HTERT RPE-1 (cell line): ENCODE measurements around the gene SVIL.
"Not testable (repeated sequence)": the region's sequence is repeated elsewhere in the genome, so short reads cannot be mapped to it uniquely, and the experiment has no call there.

Experiments
- in situ Hi-C: fragments of 300-500 bp; cut with MboI; formaldehyde crosslinking; loops from 4 replicates; pipeline ENCODE4 v1.14.3; 2020; ENCODE audit warnings: low sequenced_read_pairs

The SVIL gene

GRCh38 chr10:29579455-29579970 is 55.3 kb downstream of the SVIL start:
- in situ Hi-C loops, result no loop called here

GRCh38 chr10:29578457-29578856 is 56.3 kb downstream of the SVIL start:
- in situ Hi-C loops, result no loop called here

GRCh38 chr10:29576681-29577080 is 58.1 kb downstream of the SVIL start:
- in situ Hi-C loops, result no loop called here

GRCh38 chr10:29575098-29575455 is 59.7 kb downstream of the SVIL start:
- in situ Hi-C loops, result no loop called here

- in situ Hi-C loops, result not testable (repeated sequence)
Measured at GRCh38 chr10:29574212-29575097, 60.3 kb downstream of the SVIL start.

GRCh38 chr10:29570248-29570647 is 64.5 kb downstream of the SVIL start:
- in situ Hi-C loops, result not testable (repeated sequence)

GRCh38 chr10:29569795-29570194 is 65.0 kb downstream of the SVIL start:
- in situ Hi-C loops, result no loop called here

GRCh38 chr10:29567003-29567402 is 67.8 kb downstream of the SVIL start:
- in situ Hi-C loops, result no loop called here

- in situ Hi-C loops, result not testable (repeated sequence)
Measured at GRCh38 chr10:29566209-29566608, 68.6 kb downstream of the SVIL start.

- in situ Hi-C loops, result no loop called here
Measured at GRCh38 chr10:29563420-29564035, 71.2 kb downstream of the SVIL start.

GRCh38 chr10:29563006-29563405 is 71.8 kb downstream of the SVIL start:
- in situ Hi-C loops, result not testable (repeated sequence)

GRCh38 chr10:29559996-29560395 is 74.8 kb downstream of the SVIL start:
- in situ Hi-C loops, result no loop called here

- in situ Hi-C loops, result no loop called here
Measured at GRCh38 chr10:29557665-29558064, 77.1 kb downstream of the SVIL start.

GRCh38 chr10:29555746-29556481 is 78.9 kb downstream of the SVIL start:
- in situ Hi-C loops, result no loop called here

- in situ Hi-C loops, result no loop called here
Measured at GRCh38 chr10:29555091-29555745, 79.6 kb downstream of the SVIL start.

GRCh38 chr10:29554660-29555059 is 80.1 kb downstream of the SVIL start:
- in situ Hi-C loops, result no loop called here

GRCh38 chr10:29553544-29554250 is 81.1 kb downstream of the SVIL start:
- in situ Hi-C loops, result no loop called here

- in situ Hi-C loops, result not testable (repeated sequence)
Measured at GRCh38 chr10:29553116-29553515, 81.7 kb downstream of the SVIL start.

- in situ Hi-C loops, result not testable (repeated sequence)
Measured at GRCh38 chr10:29549493-29549892, 85.3 kb downstream of the SVIL start.

GRCh38 chr10:29546773-29547313 is 87.9 kb downstream of the SVIL start:
- in situ Hi-C loops, result no loop called here
